Measurements from ENCODE around the gene HDGF. TPM values are rescaled to one million over a fixed set of nuclear protein-coding genes. Genes with fewer than 3 reads are reported as not detected.

HDGF gene
- total RNA-seq, 1 experiment from 2014 or later: 498 TPM

GRCh38 chr1:156697481-156697880 lies 54.0 kb downstream of the HDGF start:
- intact Hi-C loops (cut with micrococcal nuclease; ENCODE audit: unreplicated experiment): loop anchor here (10.0 kb wide), 1 partner anchor 437 kb away; the partner anchor contains the start of gene ETV3
- Histone ChIP-seq H3K27me3 (ENCODE audit: insufficient read depth, low read depth) (no peaks in the 10 kb centered on the region), H3K79me2 (ENCODE audit: low read depth) (peaks cover 8% of the 10 kb centered on the region; the same call in 1 of the 2 replicates), H3K9me3 (ENCODE audit: insufficient read depth, low read depth) (no peaks in the 10 kb centered on the region), H3K27ac (no peak overlapping the region), H3K4me3 (no peak overlapping the region), H3K4me2 (no peak overlapping the region), H2AFZ (no peak overlapping the region), H4K20me1 (ENCODE audit: insufficient read depth) (no peaks in the 10 kb centered on the region), H3K36me3 (ENCODE audit: low read depth) (no peaks in the 10 kb centered on the region; the same call in 1 of the 2 replicates), H3K4me1 (replicated peaks; ENCODE audit: insufficient read depth) (peaks cover 21% of the 10 kb centered on the region), H3F3A (ENCODE audit: insufficient read depth, low read depth) (peaks cover 32% of the 10 kb centered on the region), H3K9me2 (ENCODE audit: insufficient read depth) (no peaks in the 10 kb centered on the region)
- DNase-seq: no peak
- TF ChIP-seq EZH2 (IDR thresholded peaks at IDR 0.05; ENCODE audit: low read depth): no peak
- TF ChIP-seq, protein P1, sequence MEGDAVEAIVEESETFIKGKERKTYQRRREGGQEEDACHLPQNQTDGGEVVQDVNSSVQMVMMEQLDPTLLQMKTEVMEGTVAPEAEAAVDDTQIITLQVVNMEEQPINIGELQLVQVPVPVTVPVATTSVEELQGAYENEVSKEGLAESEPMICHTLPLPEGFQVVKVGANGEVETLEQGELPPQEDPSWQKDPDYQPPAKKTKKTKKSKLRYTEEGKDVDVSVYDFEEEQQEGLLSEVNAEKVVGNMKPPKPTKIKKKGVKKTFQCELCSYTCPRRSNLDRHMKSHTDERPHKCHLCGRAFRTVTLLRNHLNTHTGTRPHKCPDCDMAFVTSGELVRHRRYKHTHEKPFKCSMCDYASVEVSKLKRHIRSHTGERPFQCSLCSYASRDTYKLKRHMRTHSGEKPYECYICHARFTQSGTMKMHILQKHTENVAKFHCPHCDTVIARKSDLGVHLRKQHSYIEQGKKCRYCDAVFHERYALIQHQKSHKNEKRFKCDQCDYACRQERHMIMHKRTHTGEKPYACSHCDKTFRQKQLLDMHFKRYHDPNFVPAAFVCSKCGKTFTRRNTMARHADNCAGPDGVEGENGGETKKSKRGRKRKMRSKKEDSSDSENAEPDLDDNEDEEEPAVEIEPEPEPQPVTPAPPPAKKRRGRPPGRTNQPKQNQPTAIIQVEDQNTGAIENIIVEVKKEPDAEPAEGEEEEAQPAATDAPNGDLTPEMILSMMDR (conservative IDR thresholded peaks at IDR 0.05): no peak
- ChIA-PET POLR2A (ENCODE audit: unreplicated experiment) (no interaction called here), CTCF (no interaction called here)
- BruUV-seq (replicated peaks): no TSS peak

DNA sequence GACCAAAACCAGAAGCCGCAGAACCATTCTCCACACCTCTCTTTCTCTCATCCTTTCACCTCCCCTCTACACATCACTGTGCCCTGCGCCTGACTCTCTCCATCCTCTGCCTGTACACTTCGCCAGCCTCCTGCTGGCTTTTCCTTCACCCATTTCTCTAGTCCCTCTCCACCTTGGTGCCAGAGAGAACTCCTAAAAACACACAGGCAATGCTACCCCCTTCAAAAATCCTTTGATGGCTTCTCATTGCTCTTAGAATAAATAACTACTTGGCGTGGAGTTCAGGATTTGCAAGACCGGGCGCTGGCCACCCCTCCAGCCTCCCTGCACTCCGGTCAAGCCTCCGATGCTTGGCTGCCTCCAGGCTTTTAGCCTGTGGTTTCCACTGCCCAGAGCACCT lies 54.7 kb downstream of the HDGF start:
- H4K20me1 ChIP-seq (ENCODE audit: insufficient read depth): no peaks in the 10 kb centered on the region
- ChIA-PET CTCF (no interaction called here), POLR2A (ENCODE audit: unreplicated experiment) (no interaction called here)
- BruUV-seq (replicated peaks): no TSS peak
- no peaks in the 10 kb centered on the region for H3K9me2 ChIP-seq (ENCODE audit: insufficient read depth)
- H3K4me1 ChIP-seq (replicated peaks; ENCODE audit: insufficient read depth): peaks cover 28% of the 10 kb centered on the region
- H3K36me3 ChIP-seq (ENCODE audit: low read depth): no peaks in the 10 kb centered on the region; the same call in 1 of the 2 replicates
- no peaks in the 10 kb centered on the region for H3K9me3 ChIP-seq (ENCODE audit: insufficient read depth, low read depth)
- H3K27ac ChIP-seq: no peak overlapping the region
- TF ChIP-seq, protein P1 (conservative IDR thresholded peaks at IDR 0.05): no peak
- no peak for TF ChIP-seq EZH2 (IDR thresholded peaks at IDR 0.05; ENCODE audit: low read depth)
- H3K4me3 ChIP-seq: no peak overlapping the region
- H3K27me3 ChIP-seq (ENCODE audit: insufficient read depth, low read depth): no peaks in the 10 kb centered on the region
- peaks cover 5% of the 10 kb centered on the region; the same call in 1 of the 2 replicates for H3K79me2 ChIP-seq (ENCODE audit: low read depth)
- intact Hi-C loops (cut with micrococcal nuclease; ENCODE audit: unreplicated experiment): loop anchor here (10.0 kb wide), 1 partner anchor 438 kb away; the partner anchor contains the start of gene ETV3
- H3K4me2 ChIP-seq: no peak overlapping the region
- H2AFZ ChIP-seq: no peak overlapping the region
- H3F3A ChIP-seq (ENCODE audit: insufficient read depth, low read depth): peaks cover 40% of the 10 kb centered on the region
- no peak for DNase-seq

GRCh38 chr1:156694690-156694962 lies 56.8 kb downstream of the HDGF start:
- peaks cover 49% of the 10 kb centered on the region for H3K4me1 ChIP-seq (replicated peaks; ENCODE audit: insufficient read depth)

More at GRCh38 chr1:156694690-156694962, 56.8 kb downstream of the HDGF start:
- Histone ChIP-seq H4K20me1 (ENCODE audit: insufficient read depth) (no peaks in the 10 kb centered on the region), H3K27me3 (ENCODE audit: insufficient read depth, low read depth) (no peaks in the 10 kb centered on the region), H3K79me2 (ENCODE audit: low read depth) (no peaks in the 10 kb centered on the region), H3F3A (ENCODE audit: insufficient read depth, low read depth) (peaks cover 55% of the 10 kb centered on the region), H3K9me2 (ENCODE audit: insufficient read depth) (no peaks in the 10 kb centered on the region), H3K4me3 (peak overlapping the region; percentile 54; the same call in 1 of the 2 replicates), H3K9me3 (ENCODE audit: insufficient read depth, low read depth) (no peaks in the 10 kb centered on the region), H2AFZ (peak overlapping the region; percentile 61; the same call in 1 of the 2 replicates), H3K27ac (peak overlapping the region; percentile 94), H3K4me2 (peak overlapping the region; percentile 95), H3K36me3 (ENCODE audit: low read depth) (no peaks in the 10 kb centered on the region)
- no TSS peak for BruUV-seq (replicated peaks)
- intact Hi-C loops (cut with micrococcal nuclease; ENCODE audit: unreplicated experiment): loop anchor here (5.0 to 10.0 kb wide), 3 partner anchors 73 to 440 kb away; partner anchors contain the start of genes ETV3, MEF2D and PRCC
- TF ChIP-seq, protein P1 (conservative IDR thresholded peaks at IDR 0.05): no peak
- TF ChIP-seq EZH2 (IDR thresholded peaks at IDR 0.05; ENCODE audit: low read depth): no peak
- ChIA-PET POLR2A (ENCODE audit: unreplicated experiment) (interaction anchor here (0.7 to 1.4 kb wide), 4 partner anchors 8 to 201 kb away, joined by 5 to 10 read pairs (median 7); partner anchors contain the start of genes CRABP2 and MRPL24), CTCF (interaction anchor here (0.6 to 0.7 kb wide), 3 partner anchors 8 to 1402 kb away, joined by 4 to 8 read pairs (median 5); no protein-coding TSS in a partner anchor)
- no peak for DNase-seq

All from PC-9 (cell line).